GM12878 (cell line): ENCODE data around the gene STK16. TPM values are rescaled to one million over a fixed set of nuclear protein-coding genes. Genes with fewer than 3 reads are reported as not detected.

ENCODE experiments used
- ATAC-seq: fragments of 200-7000 bp; cut with Tn5 transposase; 3 replicates; pipeline ENCODE4 v1.9.1; 2020; ENCODE audit warnings: mild to moderate bottlenecking, moderate library complexity
- BruUV-seq: library from RNA; stranded (reverse); fragments of 400-500 nt; replicated peaks from 2 replicates; lab custom pipeline; 2021; lab: Mats Ljungman, UMichigan
- CTCF ChIA-PET: fragments of 300-600 bp; sonication (Branson Sonifier 250); formaldehyde crosslinking; extraction: SDS; loops from one replicate; lab custom pipeline; 2021; ENCODE audit warnings: inconsistent platforms; lab: Yijun Ruan, JAX
- POLR2A ChIA-PET: fragments of 350-600 bp; formaldehyde crosslinking; extraction: SDS; loops from one replicate; lab custom pipeline; 2021; ENCODE audit warnings: inconsistent platforms; lab: Charles Lee
- RAD21 ChIA-PET: fragments of 300-600 bp; sonication (Branson Sonifier 250); formaldehyde crosslinking; loops from one replicate; lab custom pipeline; 2023; ENCODE audit warnings: antibody characterized with exemption; ENCODE audit not compliant: unreplicated experiment; lab: Charles Lee
- SMC1A ChIA-PET: fragments of 300-600 bp; sonication (Branson Sonifier 250); formaldehyde crosslinking; loops from one replicate; lab custom pipeline; 2023; ENCODE audit not compliant: unreplicated experiment, uncharacterized antibody; lab: Charles Lee
- DNase-seq: peaks from one replicate; pipeline ENCODE4 v3.0.0-alpha.2; 2011; ENCODE audit warnings: low read depth, low spot score
- FAIRE-seq: peaks from 3 replicates; lab custom pipeline; 2011; peaks lifted over from hg19 to GRCh38; lab: Jason Lieb, UNC
- H2AFZ ChIP-seq: 2 replicates; pipeline ENCODE4 v1.6.0; 2011; ENCODE audit warnings: low read depth, low read length, control low read depth; ENCODE audit not compliant: control insufficient read depth
- H3K27ac ChIP-seq: 2 replicates; pipeline ENCODE4 v1.5.1; 2011; ENCODE audit warnings: control low read depth; ENCODE audit not compliant: control insufficient read depth, insufficient read depth
- H3K27me3 ChIP-seq, 2 experiments: replicated peaks in 1 of 2; 2 replicates each; pipeline versions ENCODE4 v1.6.0 to v1.6.1; 2011; ENCODE audit warnings: low read length in 1 of 2; ENCODE audit not compliant: control insufficient read depth in 2 of 2, insufficient read depth in 2 of 2
- H3K36me3 ChIP-seq, 2 experiments: 2 replicates each; pipeline ENCODE4 v1.5.1; 2011; ENCODE audit warnings: low read length in 1 of 2; ENCODE audit not compliant: control insufficient read depth in 2 of 2, insufficient read depth in 2 of 2
- H3K4me1 ChIP-seq: 2 replicates; pipeline ENCODE4 v1.6.1; 2011; ENCODE audit warnings: mild to moderate bottlenecking, low read length, moderate library complexity, mixed read lengths; ENCODE audit not compliant: control insufficient read depth, insufficient read depth
- H3K4me2 ChIP-seq: 2 replicates; pipeline ENCODE4 v1.6.0; 2011; ENCODE audit warnings: control low read depth; ENCODE audit not compliant: control insufficient read depth, insufficient read depth
- H3K4me3 ChIP-seq: fragments of 200-600 bp; sonication (generic); 2 replicates; pipeline ENCODE4 v1.5.1; 2016
- H3K79me2 ChIP-seq: 2 replicates; pipeline ENCODE4 v1.6.0; 2011; ENCODE audit warnings: low read length; ENCODE audit not compliant: control insufficient read depth, insufficient read depth
- H3K9ac ChIP-seq: 2 replicates; pipeline ENCODE4 v1.8.0; 2011; ENCODE audit warnings: low read length, control low read depth, mixed read lengths; ENCODE audit not compliant: control insufficient read depth, insufficient read depth
- H3K9me3 ChIP-seq: replicated peaks from 3 replicates; pipeline ENCODE4 v1.5.1; 2011; ENCODE audit warnings: mild to moderate bottlenecking, low read length; ENCODE audit not compliant: control insufficient read depth, insufficient read depth
- H4K20me1 ChIP-seq: 2 replicates; pipeline ENCODE4 v1.6.0; 2011; ENCODE audit not compliant: control insufficient read depth, insufficient read depth
- BACH1 ChIP-seq: fragments of 450-650 bp; IDR thresholded peaks from 2 replicates; pipeline ENCODE4 v1.6.1; 2017; ENCODE audit warnings: mild to moderate bottlenecking, borderline replicate concordance
- E4F1 ChIP-seq: fragments of 450-650 bp; IDR thresholded peaks from 2 replicates; pipeline ENCODE4 v1.6.1; 2018; ENCODE audit warnings: borderline replicate concordance, mild to moderate bottlenecking; ENCODE audit not compliant: partially characterized antibody
- RBBP5 ChIP-seq: fragments of 200-600 bp; sonication (generic); conservative IDR thresholded peaks from 2 replicates; pipeline ENCODE4 v1.6.1; 2016
- SUPT20H ChIP-seq: IDR thresholded peaks from 2 replicates; pipeline ENCODE4 v1.6.1; 2011; ENCODE audit warnings: low read depth, mild to moderate bottlenecking, low read length, moderate library complexity, borderline replicate concordance; ENCODE audit not compliant: control insufficient read depth
- ZZZ3 ChIP-seq: IDR thresholded peaks from 2 replicates; pipeline ENCODE4 v1.6.1; 2011; ENCODE audit warnings: low read depth; ENCODE audit not compliant: control insufficient read depth, insufficient read length
- WGBS: methylation state at CpG from one replicate; pipeline ENCODE4 v1.1.6; 2016; ENCODE audit warnings: low lambda C conversion rate; ENCODE audit not compliant: insufficient replicate concordance, insufficient coverage; ENCODE audit errors: missing lambda C conversion rate; 5-methylcytosine and 5-hydroxymethylcytosine counted together
- in situ Hi-C: fragments of 300-500 bp; cut with MboI; formaldehyde crosslinking; loops from 9 replicates; pipeline ENCODE4 v1.14.3; 2018; ENCODE audit warnings: mixed read lengths
- intact Hi-C: fragments of 100-400 bp; cut with micrococcal nuclease; formaldehyde crosslinking; loops from one replicate; pipeline ENCODE4 v1.14.2; 2022; ENCODE audit not compliant: unreplicated experiment
- polyA plus RNA-seq, 11 experiments: library from polyadenylated mRNA; depleted of rRNA in 4 of 11; unstranded in 6 of 11; stranded (reverse) in 5 of 11; fragments of >200 nt; fragmentation: Nextera tagmentation in 4 of 11; fragmentation: Illumina TruSeq in 1 of 11; extraction: Ambion mirVana in 4 of 11; extraction: Trizol in 1 of 11; gene quantifications; 1 replicate in 1 of 11; 2 replicates in 10 of 11; pipeline versions ENCODE4 v1.2.1 to v1.2.3, GENCODE V29; 2011 to 2016; ENCODE audit warnings: inconsistent platforms in 2 of 11, missing spikeins in 2 of 11, low read depth in 1 of 11
- total RNA-seq, 4 experiments: library from RNA; depleted of rRNA in 3 of 4; stranded (reverse); fragments of >200 nt in 3 of 4; fragmentation: Illumina TruSeq in 1 of 4; extraction: Trizol in 1 of 4; gene quantifications; 2 replicates each; pipeline versions ENCODE4 v1.2.1 to v1.2.3, GENCODE V29; 2013 to 2021

Gene STK16
- total and polyA plus RNA-seq, 10 of the 15 experiments (the other 5 are each of a cell fraction or from before 2014, with no cell fraction given), result 4.3 to 50.1 (median 17.9) TPM

- no peak for ATAC-seq
- ChIA-PET CTCF (interaction anchor here (1.2 to 13.5 kb wide), 4 partner anchors 12 to 210 kb away, joined by 4 to 257 read pairs (median 23); partner anchors contain the start of genes GLB1L and STK16), RAD21 (interaction anchor here (5.9 kb wide), 1 partner anchor 12 kb away, joined by 78 read pairs; no protein-coding TSS in a partner anchor), SMC1A (interaction anchor here (0.8 to 8.8 kb wide), 3 partner anchors 12 to 122 kb away, joined by 4 to 96 read pairs (median 6); partner anchors contain the start of genes GLB1L and STK16), POLR2A (interaction anchor here (1.1 to 7.0 kb wide), 4 partner anchors 12 to 106 kb away, joined by 6 to 160 read pairs (median 42); partner anchors contain the start of genes CNPPD1, TUBA4A and TUBA4B)
- no peak overlapping the region for H3K4me3 ChIP-seq
- no peaks in the 10 kb centered on the region for H4K20me1 ChIP-seq
- H3K4me1 ChIP-seq, result peaks cover 26% of the 10 kb centered on the region
- H3K79me2 ChIP-seq, result peaks cover 6% of the 10 kb centered on the region
- H3K36me3 ChIP-seq, result no peaks in the 10 kb centered on the region; a peak in 1 of 4 replicates
- no peaks in the 10 kb centered on the region for H3K9me3 ChIP-seq
- no peak overlapping the region for H2AFZ ChIP-seq
- in situ Hi-C loops (no loop called here), intact Hi-C loops (no loop called here)
- no peak for TF ChIP-seq SUPT20H
- TF ChIP-seq RBBP5, result no peak
- no peak for TF ChIP-seq ZZZ3
- no peak for FAIRE-seq
- WGBS, result 78% methylated on average over 8 of the region's 8 CpGs
- no peak for DNase-seq
- H3K4me2 ChIP-seq, result no peak overlapping the region
- H3K27ac ChIP-seq, result no peak overlapping the region
- H3K27me3 ChIP-seq, result no peaks in the 10 kb centered on the region
- no peak overlapping the region for H3K9ac ChIP-seq
- no TSS peak for BruUV-seq
Observed at GRCh38 chr2:219281588-219281987, 36.3 kb downstream of the STK16 start.

GRCh38 chr2:219282375-219282774 lies 37.1 kb downstream of the STK16 start:
- H3K79me2 ChIP-seq, result peaks cover 6% of the 10 kb centered on the region
- H2AFZ ChIP-seq, result no peak overlapping the region
- no peak overlapping the region for H3K27ac ChIP-seq
- no peaks in the 10 kb centered on the region for H4K20me1 ChIP-seq
- H3K4me3 ChIP-seq, result no peak overlapping the region
- SMC1A ChIA-PET, result interaction anchor here (0.7 to 8.8 kb wide), 2 partner anchors 11 to 53 kb away, joined by 3 to 96 read pairs; partner anchors contain the start of genes ANKZF1 and ATG9A
- ATAC-seq, result no peak
- BruUV-seq, result no TSS peak
- intact Hi-C loops (no loop called here), in situ Hi-C loops (no loop called here)
- RAD21 ChIA-PET, result no interaction called here
- WGBS, result 87% methylated on average over 5 of the region's 5 CpGs
- H3K9me3 ChIP-seq, result no peaks in the 10 kb centered on the region
- H3K4me1 ChIP-seq, result peaks cover 26% of the 10 kb centered on the region
- TF ChIP-seq BACH1, result no peak
- no peak for TF ChIP-seq E4F1
- TF ChIP-seq, all 136 proteins: peak for 0
- POLR2A ChIA-PET, result interaction anchor here (5.6 to 7.0 kb wide), 2 partner anchors 31 to 107 kb away, joined by 34 to 160 read pairs; partner anchors contain the start of genes CNPPD1, TUBA4A and TUBA4B
- Histone ChIP-seq H3K9ac (no peak overlapping the region), H3K36me3 (no peaks in the 10 kb centered on the region; a peak in 1 of 4 replicates), H3K4me2 (no peak overlapping the region), H3K27me3 (no peaks in the 10 kb centered on the region)
- DNase-seq (no peak), FAIRE-seq (no peak)
- CTCF ChIA-PET, result interaction anchor here (2.6 to 13.5 kb wide), 2 partner anchors 11 to 123 kb away, joined by 6 to 257 read pairs; no protein-coding TSS in a partner anchor
